HepG2 (cell line): ENCODE measurements around the gene PKLR. TPM values are rescaled to one million over a fixed set of nuclear protein-coding genes. Genes with fewer than 3 reads are reported as not detected.
A peak's percentile ranks its signal among the peaks of the same experiment; 100 is the strongest.

Source experiments
- CEBPG ChIP-seq: IDR thresholded peaks from 2 replicates; pipeline ENCODE4 v1.6.1; 2016
- FOSL2 ChIP-seq: sonication (generic); formaldehyde crosslinking; IDR thresholded peaks from 2 replicates; pipeline ENCODE4 v1.4.0; 2020; ENCODE audit warnings: missing genetic modification reagents
- HMGXB3 ChIP-seq: sonication (generic); formaldehyde crosslinking; IDR thresholded peaks from 2 replicates; pipeline ENCODE4 v1.4.0; 2020; ENCODE audit warnings: missing genetic modification reagents, borderline replicate concordance
- KLF12 ChIP-seq: sonication (generic); formaldehyde crosslinking; IDR thresholded peaks from 2 replicates; pipeline ENCODE4 v1.4.0; 2020; ENCODE audit warnings: missing genetic modification reagents, borderline replicate concordance
- MIER2 ChIP-seq: IDR thresholded peaks from 2 replicates; pipeline ENCODE4 v1.6.1; 2016; ENCODE audit warnings: missing biosample characterization, missing genetic modification reagents
- PHF20 ChIP-seq: sonication (generic); formaldehyde crosslinking; IDR thresholded peaks from 2 replicates; pipeline ENCODE4 v1.5.0; 2020; ENCODE audit warnings: mild to moderate bottlenecking, missing genetic modification reagents
- PRDM10 ChIP-seq: sonication (generic); formaldehyde crosslinking; IDR thresholded peaks from 2 replicates; pipeline ENCODE4 v1.4.0; 2020; ENCODE audit warnings: low read depth, missing genetic modification reagents
- SAP130 ChIP-seq: IDR thresholded peaks from 2 replicates; pipeline ENCODE4 v1.6.1; 2016; ENCODE audit warnings: low read depth
- ZNF143 ChIP-seq: sonication (generic); formaldehyde crosslinking; IDR thresholded peaks from 2 replicates; pipeline ENCODE4 v1.4.0; 2020; ENCODE audit warnings: missing genetic modification reagents
- ZNF317 ChIP-seq: sonication (generic); formaldehyde crosslinking; IDR thresholded peaks from 2 replicates; pipeline ENCODE4 v1.5.0; 2020; ENCODE audit warnings: mild to moderate bottlenecking, missing genetic modification reagents
- ZNF331 ChIP-seq: sonication (generic); formaldehyde crosslinking; IDR thresholded peaks from 2 replicates; pipeline ENCODE4 v1.4.0; 2020; ENCODE audit warnings: missing genetic modification reagents
- polyA plus RNA-seq, 8 experiments: library from polyadenylated mRNA; depleted of rRNA in 3 of 8; stranded (reverse) in 7 of 8; unstranded in 1 of 8; fragments of >200 nt; fragmentation: Illumina TruSeq in 4 of 8; extraction: Trizol in 4 of 8; gene quantifications; 2 replicates each; pipeline versions ENCODE4 v1.2.1 to v1.2.3, GENCODE V29; 2011 to 2016; ENCODE audit warnings: low read depth in 4 of 8, missing spikeins in 1 of 8, mixed read lengths in 1 of 8; ENCODE audit not compliant: insufficient read depth in 1 of 8
- total RNA-seq, 5 experiments: library from RNA; depleted of rRNA; stranded (reverse); fragments of >200 nt; fragmentation: Illumina TruSeq; extraction: Trizol; gene quantifications; 2 replicates each; pipeline ENCODE4 v1.2.3, GENCODE V29; 2016; ENCODE audit warnings: low read depth in 1 of 5
- TF ChIP-seq, protein P1 (sequence below), 2 experiments: fragments of 450-650 bp in 1 of 2; sonication (generic) in 1 of 2; formaldehyde crosslinking in 1 of 2; IDR thresholded peaks; 2 replicates each; pipeline versions ENCODE4 v1.6.1 to v1.8.0; 2016 to 2022; ENCODE audit warnings: antibody characterized with exemption in 1 of 2, mild to moderate bottlenecking in 1 of 2, missing genetic modification reagents in 1 of 2

PKLR gene
- total and polyA plus RNA-seq, 2 of the 13 experiments (the other 11 are each of a cell fraction or from before 2014, with no cell fraction given): 10.3 to 29.3 TPM

- TF ChIP-seq HMGXB3 (CRISPR knock-in tag): peak; percentile 82
- TF ChIP-seq, protein P1, sequence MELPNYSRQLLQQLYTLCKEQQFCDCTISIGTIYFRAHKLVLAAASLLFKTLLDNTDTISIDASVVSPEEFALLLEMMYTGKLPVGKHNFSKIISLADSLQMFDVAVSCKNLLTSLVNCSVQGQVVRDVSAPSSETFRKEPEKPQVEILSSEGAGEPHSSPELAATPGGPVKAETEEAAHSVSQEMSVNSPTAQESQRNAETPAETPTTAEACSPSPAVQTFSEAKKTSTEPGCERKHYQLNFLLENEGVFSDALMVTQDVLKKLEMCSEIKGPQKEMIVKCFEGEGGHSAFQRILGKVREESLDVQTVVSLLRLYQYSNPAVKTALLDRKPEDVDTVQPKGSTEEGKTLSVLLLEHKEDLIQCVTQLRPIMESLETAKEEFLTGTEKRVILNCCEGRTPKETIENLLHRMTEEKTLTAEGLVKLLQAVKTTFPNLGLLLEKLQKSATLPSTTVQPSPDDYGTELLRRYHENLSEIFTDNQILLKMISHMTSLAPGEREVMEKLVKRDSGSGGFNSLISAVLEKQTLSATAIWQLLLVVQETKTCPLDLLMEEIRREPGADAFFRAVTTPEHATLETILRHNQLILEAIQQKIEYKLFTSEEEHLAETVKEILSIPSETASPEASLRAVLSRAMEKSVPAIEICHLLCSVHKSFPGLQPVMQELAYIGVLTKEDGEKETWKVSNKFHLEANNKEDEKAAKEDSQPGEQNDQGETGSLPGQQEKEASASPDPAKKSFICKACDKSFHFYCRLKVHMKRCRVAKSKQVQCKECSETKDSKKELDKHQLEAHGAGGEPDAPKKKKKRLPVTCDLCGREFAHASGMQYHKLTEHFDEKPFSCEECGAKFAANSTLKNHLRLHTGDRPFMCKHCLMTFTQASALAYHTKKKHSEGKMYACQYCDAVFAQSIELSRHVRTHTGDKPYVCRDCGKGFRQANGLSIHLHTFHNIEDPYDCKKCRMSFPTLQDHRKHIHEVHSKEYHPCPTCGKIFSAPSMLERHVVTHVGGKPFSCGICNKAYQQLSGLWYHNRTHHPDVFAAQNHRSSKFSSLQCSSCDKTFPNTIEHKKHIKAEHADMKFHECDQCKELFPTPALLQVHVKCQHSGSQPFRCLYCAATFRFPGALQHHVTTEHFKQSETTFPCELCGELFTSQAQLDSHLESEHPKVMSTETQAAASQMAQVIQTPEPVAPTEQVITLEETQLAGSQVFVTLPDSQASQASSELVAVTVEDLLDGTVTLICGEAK (IDR thresholded peaks at IDR 0.05): no peak
- TF ChIP-seq, protein P1 (CRISPR knock-in tag; IDR thresholded peaks at IDR 0.05): peak; percentile 67; the same call in 1 of the 2 replicates
- TF ChIP-seq CEBPG: peak; percentile 87
- TF ChIP-seq ZNF317 (CRISPR knock-in tag): 0 out of 2 replicates have a peak, but pooled peaks have one; percentile 39
- no peak for TF ChIP-seq MIER2 (CRISPR knock-in tag)
- TF ChIP-seq ZNF143 (CRISPR knock-in tag): peak; percentile 68; the same call in 1 of the 2 replicates
- TF ChIP-seq KLF12 (CRISPR knock-in tag): 0 out of 2 replicates have a peak, but pooled peaks have one; percentile 34
- 0 out of 2 replicates have a peak, but pooled peaks have one; percentile 38 for TF ChIP-seq ZNF331 (CRISPR knock-in tag)
- TF ChIP-seq PHF20: peak; percentile 99
- TF ChIP-seq FOSL2 (CRISPR knock-in tag): peak; percentile 54; the same call in 1 of the 2 replicates
- TF ChIP-seq SAP130 (CRISPR knock-in tag): peak; percentile 100
- 0 out of 2 replicates have a peak, but pooled peaks have one; percentile 41 for TF ChIP-seq PRDM10 (CRISPR knock-in tag)
These were observed 60.1 kb downstream of the PKLR start (continued) for GRCh38 chr1:155241069-155241679.
